Endodermal cell (in vitro differentiated cells): Measurements from ENCODE around the gene PARVB. TPM values are rescaled to one million over a fixed set of nuclear protein-coding genes. Genes with fewer than 3 reads are reported as not detected.

Experiments
- DNase-seq: peaks from one replicate; pipeline ENCODE4 v3.0.0-alpha.2; 2017
- H3K27ac ChIP-seq: 2 replicates; pipeline ENCODE4 v1.5.1; 2013; ENCODE audit warnings: mild to moderate bottlenecking, low read depth, low read length, moderate library complexity
- H3K27me3 ChIP-seq: 2 replicates; pipeline ENCODE4 v1.6.1; 2013; ENCODE audit warnings: mild to moderate bottlenecking, low read length, moderate library complexity; ENCODE audit not compliant: insufficient read depth, control insufficient read depth, poor library complexity, severe bottlenecking
- H3K36me3 ChIP-seq: 2 replicates; pipeline ENCODE4 v1.7.0; 2013; ENCODE audit warnings: mild to moderate bottlenecking, low read length, moderate library complexity; ENCODE audit not compliant: control insufficient read depth, insufficient read depth
- H3K4me1 ChIP-seq: one replicate; pipeline ENCODE4 v1.7.0; 2013; ENCODE audit warnings: low read length; ENCODE audit not compliant: control insufficient read depth, insufficient read depth
- H3K4me3 ChIP-seq: 2 replicates; pipeline ENCODE4 v1.5.1; 2013; ENCODE audit warnings: mild to moderate bottlenecking, low read length, moderate library complexity
- H3K9ac ChIP-seq: 2 replicates; pipeline ENCODE4 v1.6.1; 2013; ENCODE audit warnings: mild to moderate bottlenecking, low read length, moderate library complexity; ENCODE audit not compliant: poor library complexity, severe bottlenecking; ENCODE audit errors: extremely low read depth
- H3K9me3 ChIP-seq: 2 replicates; pipeline ENCODE4 v1.6.1; 2013; ENCODE audit warnings: mild to moderate bottlenecking, low read length, moderate library complexity; ENCODE audit not compliant: control insufficient read depth
- H3K27ac Mint-ChIP-seq: 2 replicates; pipeline ENCODE4 v1.8.0; 2020; ENCODE audit warnings: mixed read lengths
- H3K27me3 Mint-ChIP-seq: 2 replicates; pipeline ENCODE4 v1.8.0; 2021; ENCODE audit warnings: mild to moderate bottlenecking, mixed read lengths; ENCODE audit not compliant: insufficient read depth
- H3K36me3 Mint-ChIP-seq: 2 replicates; pipeline ENCODE4 v1.8.0; 2020; ENCODE audit warnings: low read depth, mixed read lengths
- H3K4me1 Mint-ChIP-seq: 2 replicates; pipeline ENCODE4 v1.8.0; 2020; ENCODE audit warnings: mixed read lengths
- H3K4me3 Mint-ChIP-seq: 2 replicates; pipeline ENCODE4 v1.8.0; 2020; ENCODE audit warnings: mild to moderate bottlenecking, moderate library complexity, mixed read lengths
- H3K9me3 Mint-ChIP-seq: 2 replicates; pipeline ENCODE4 v1.8.0; 2020; ENCODE audit warnings: mild to moderate bottlenecking, mixed read lengths
- WGBS, 2 experiments: methylation state at CpG; one replicate each; pipeline versions ENCODE4 v1.1.5 to v1.1.7; 2013; ENCODE audit warnings: missing lambda C conversion rate in 2 of 2, mixed read lengths in 1 of 2; ENCODE audit not compliant: insufficient coverage in 1 of 2, insufficient read length in 1 of 2; 5-methylcytosine and 5-hydroxymethylcytosine counted together
- total RNA-seq, 2 donors: library from RNA; stranded (reverse); fragmentation: NEBNext Ultra II Directional in 1 of 2; extraction: Animal tissue kit (Norgen Biotek cat#: 25700) in 1 of 2; gene quantifications; 2 replicates in 1 of 2; 3 replicates in 1 of 2; pipeline ENCODE4 v1.2.1, GENCODE V29; 2021
- TF ChIP-seq, protein P1 (sequence below): fragments of 200-600 bp; sonication (generic); conservative IDR thresholded peaks from 2 replicates; pipeline ENCODE4 v1.5.0; 2021; ENCODE audit warnings: antibody characterized with exemption, mild to moderate bottlenecking

PARVB gene
- total RNA-seq, 2 donors from 2014 or later: 29.6 to 32.3 TPM

DNA sequence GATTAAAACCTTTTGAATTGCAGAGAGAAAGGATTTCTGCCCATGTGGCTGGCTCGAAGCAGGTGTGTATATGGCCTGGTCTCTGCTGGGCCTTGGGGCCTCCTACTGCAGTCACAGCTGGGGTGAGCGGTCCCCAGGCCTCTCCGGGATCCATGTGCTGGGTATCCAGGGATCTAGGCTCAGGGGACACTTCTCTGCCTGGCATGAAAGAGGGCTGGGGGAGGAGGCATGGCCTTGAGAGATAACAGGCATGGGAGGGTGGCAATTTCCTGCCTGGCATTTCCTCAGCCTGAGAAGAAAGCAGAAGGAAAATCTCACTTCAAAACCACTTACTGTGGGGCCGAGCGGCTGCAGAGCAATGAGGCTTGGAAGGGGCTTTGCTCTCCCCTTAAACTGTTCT is 136.3 kb downstream of the PARVB start:
- H3K36me3 ChIP-seq: no peaks in the 10 kb centered on the region
- Mint-ChIP-seq H3K4me1 (peaks cover 18% of the 10 kb centered on the region), H3K27ac (no peak overlapping the region), H3K9me3 (no peaks in the 10 kb centered on the region), H3K27me3 (no peaks in the 10 kb centered on the region), H3K4me3 (no peak overlapping the region), H3K36me3 (no peaks in the 10 kb centered on the region)
- no peaks in the 10 kb centered on the region for H3K9me3 ChIP-seq
- H3K27ac ChIP-seq: no peak overlapping the region
- H3K4me3 ChIP-seq: no peak overlapping the region
- no peak overlapping the region for H3K9ac ChIP-seq
- H3K27me3 ChIP-seq: no peaks in the 10 kb centered on the region
- H3K4me1 ChIP-seq: no peaks in the 10 kb centered on the region
- WGBS, 2 experiments: 87 to 92% methylated on average over 3 to 5 of the region's 5 CpGs
- TF ChIP-seq, protein P1, sequence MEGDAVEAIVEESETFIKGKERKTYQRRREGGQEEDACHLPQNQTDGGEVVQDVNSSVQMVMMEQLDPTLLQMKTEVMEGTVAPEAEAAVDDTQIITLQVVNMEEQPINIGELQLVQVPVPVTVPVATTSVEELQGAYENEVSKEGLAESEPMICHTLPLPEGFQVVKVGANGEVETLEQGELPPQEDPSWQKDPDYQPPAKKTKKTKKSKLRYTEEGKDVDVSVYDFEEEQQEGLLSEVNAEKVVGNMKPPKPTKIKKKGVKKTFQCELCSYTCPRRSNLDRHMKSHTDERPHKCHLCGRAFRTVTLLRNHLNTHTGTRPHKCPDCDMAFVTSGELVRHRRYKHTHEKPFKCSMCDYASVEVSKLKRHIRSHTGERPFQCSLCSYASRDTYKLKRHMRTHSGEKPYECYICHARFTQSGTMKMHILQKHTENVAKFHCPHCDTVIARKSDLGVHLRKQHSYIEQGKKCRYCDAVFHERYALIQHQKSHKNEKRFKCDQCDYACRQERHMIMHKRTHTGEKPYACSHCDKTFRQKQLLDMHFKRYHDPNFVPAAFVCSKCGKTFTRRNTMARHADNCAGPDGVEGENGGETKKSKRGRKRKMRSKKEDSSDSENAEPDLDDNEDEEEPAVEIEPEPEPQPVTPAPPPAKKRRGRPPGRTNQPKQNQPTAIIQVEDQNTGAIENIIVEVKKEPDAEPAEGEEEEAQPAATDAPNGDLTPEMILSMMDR: no peak
- DNase-seq: no peak

DNA sequence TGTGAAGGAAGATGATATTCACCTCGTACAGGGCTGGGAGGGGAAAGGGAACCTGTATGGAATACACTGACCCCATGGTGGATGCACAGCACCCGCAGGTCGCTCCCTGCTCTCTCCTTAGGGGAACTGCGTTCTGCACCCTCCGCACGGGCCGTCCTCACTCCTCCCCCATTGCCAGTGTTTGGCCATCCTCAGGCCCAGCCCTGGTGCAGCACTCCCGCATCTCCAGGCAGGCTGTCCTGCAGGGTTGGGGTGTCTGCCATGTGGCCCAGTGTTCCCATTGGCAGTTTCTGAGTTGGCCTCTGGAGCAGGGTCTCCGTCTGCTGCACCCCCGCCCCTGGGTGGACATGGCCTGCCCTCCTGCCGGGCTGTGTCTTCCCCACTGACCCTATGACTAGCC is 137.6 kb downstream of the PARVB start:
- H3K27ac ChIP-seq: no peak overlapping the region
- no peak overlapping the region for H3K4me3 ChIP-seq
- H3K9me3 ChIP-seq: no peaks in the 10 kb centered on the region
- TF ChIP-seq, protein P1: no peak
- no peak overlapping the region for H3K9ac ChIP-seq
- no peaks in the 10 kb centered on the region for H3K9me3 Mint-ChIP-seq
- H3K36me3 Mint-ChIP-seq: no peaks in the 10 kb centered on the region
- H3K4me1 ChIP-seq: no peaks in the 10 kb centered on the region
- no peak for DNase-seq
- peaks cover 18% of the 10 kb centered on the region for H3K4me1 Mint-ChIP-seq
- no peak overlapping the region for H3K27ac Mint-ChIP-seq
- WGBS, 2 experiments: 95 to 100% methylated on average over 6 to 11 of the region's 11 CpGs
- no peaks in the 10 kb centered on the region for H3K27me3 Mint-ChIP-seq
- H3K27me3 ChIP-seq: no peaks in the 10 kb centered on the region
- H3K36me3 ChIP-seq: no peaks in the 10 kb centered on the region
- H3K4me3 Mint-ChIP-seq: no peak overlapping the region

- DNase-seq: no peak
- Mint-ChIP-seq H3K4me3 (no peak overlapping the region), H3K36me3 (no peaks in the 10 kb centered on the region), H3K27ac (no peak overlapping the region), H3K4me1 (peaks cover 15% of the 10 kb centered on the region), H3K9me3 (no peaks in the 10 kb centered on the region), H3K27me3 (no peaks in the 10 kb centered on the region)
- WGBS, 2 experiments: 93 to 95% methylated on average over 8 to 13 of the region's 13 CpGs
- H3K9ac ChIP-seq: no peak overlapping the region
- H3K4me3 ChIP-seq: no peak overlapping the region
- H3K4me1 ChIP-seq: no peaks in the 10 kb centered on the region
- no peaks in the 10 kb centered on the region for H3K36me3 ChIP-seq
- no peaks in the 10 kb centered on the region for H3K27me3 ChIP-seq
- TF ChIP-seq, protein P1: no peak
- H3K27ac ChIP-seq: no peak overlapping the region
- no peaks in the 10 kb centered on the region for H3K9me3 ChIP-seq
Observed at GRCh38 chr22:44162960-44163359, 138.9 kb downstream of the PARVB start.
